Heart right ventricle (tissue), 16 donors: Measurements from ENCODE around the gene WDR35. TPM values are rescaled to one million over a fixed set of nuclear protein-coding genes. Genes with fewer than 3 reads are reported as not detected.

Source experiments
- ATAC-seq, 8 donors: fragments of 200-7000 bp; cut with Tn5 transposase; one replicate each; pipeline ENCODE4 v1.9.1; 2020; ENCODE audit warnings: mild to moderate bottlenecking in 8 of 8, moderate library complexity in 8 of 8, moderate number of reproducible peaks in 1 of 8
- DNase-seq, 2 donors: peaks; one replicate each; pipeline ENCODE4 v3.0.0-alpha.2; 2020
- H3K27ac ChIP-seq, 10 donors: fragments of 200-600 bp; sonication (generic) in 2 of 10; one replicate each; pipeline versions ENCODE4 v1.5.0 to v1.8.0; 2020 to 2022; ENCODE audit warnings: mild to moderate bottlenecking in 3 of 10
- H3K27me3 ChIP-seq, 7 donors: fragments of 200-600 bp; one replicate each; pipeline ENCODE4 v1.8.0; 2021 to 2022; ENCODE audit warnings: mild to moderate bottlenecking in 2 of 7
- H3K36me3 ChIP-seq, 9 donors: fragments of 200-600 bp; sonication (generic) in 1 of 9; one replicate each; pipeline versions ENCODE4 v1.5.0 to v1.8.0; 2020 to 2022; ENCODE audit warnings: mild to moderate bottlenecking in 2 of 9
- H3K4me1 ChIP-seq, 9 donors: fragments of 200-600 bp; sonication (generic) in 1 of 9; one replicate each; pipeline versions ENCODE4 v1.5.0 to v1.8.0; 2020 to 2022; ENCODE audit warnings: mild to moderate bottlenecking in 4 of 9
- H3K4me3 ChIP-seq, 10 donors: fragments of 200-600 bp; sonication (generic) in 2 of 10; one replicate each; pipeline versions ENCODE4 v1.5.0 to v1.8.0; 2020 to 2022; ENCODE audit warnings: mild to moderate bottlenecking in 7 of 10, moderate library complexity in 2 of 10
- H3K9me3 ChIP-seq, 11 donors: fragments of 200-600 bp in 10 of 11; sonication (generic) in 2 of 11; one replicate each; pipeline versions ENCODE4 v1.5.0 to v1.8.0; 2013 to 2022; ENCODE audit warnings: mild to moderate bottlenecking in 2 of 11, control low read depth in 1 of 11, moderate library complexity in 1 of 11
- WGBS, 2 donors: extraction: QIAGEN DNeasy Blood & Tissue Kit; methylation state at CpG; one replicate each; pipeline ENCODE4 v1.1.7; 2013; ENCODE audit warnings: inconsistent platforms in 1 of 2; 5-methylcytosine and 5-hydroxymethylcytosine counted together
- intact Hi-C, 10 donors: fragments of 100-400 bp; cut with DNase I; formaldehyde crosslinking; loops; one replicate each; pipeline versions ENCODE4 v1.11.1 to v1.14.2; 2022
- polyA plus RNA-seq, 2 donors: library from polyadenylated mRNA; stranded (reverse); fragments of 200-250 nt; gene quantifications; one replicate each; pipeline ENCODE4 v1.2.3, GENCODE V29; 2013
- total RNA-seq, 10 donors: library from RNA; stranded (reverse); fragmentation: NEBNext Ultra II Directional in 3 of 10; extraction: Animal tissue kit (Norgen Biotek cat#: 25700) in 3 of 10; gene quantifications; one replicate each; pipeline versions ENCODE4 v1.2.1 to v1.2.4, GENCODE V29; 2021 to 2023
- TF ChIP-seq, protein P1 (sequence below), 9 donors: fragments of 200-600 bp; sonication (generic) in 2 of 9; IDR thresholded peaks; one replicate each; pipeline versions ENCODE4 v1.5.0 to v1.8.0; 2021 to 2022; ENCODE audit warnings: antibody characterized with exemption in 9 of 9, mild to moderate bottlenecking in 5 of 9, moderate library complexity in 1 of 9
- donor health status: Arrhythmogenic right ventricular cardiomyopathy.
- donor health status: ischemic (EF 13 %, LVEDD 7.1; RV severe dilation, severe dysfunction).
- donor health status: healthy with polysubstance abuse.
- donor health status: DM: no; HTN: yes; CAD: no.
- donor health status: DM: no; HTN: no; CAD: no.
- donor health status: ischemic (EF 25% LVEDD 6.9; RV normal size, moderate dysfunction).
- donor health status: ischemic (EF 25% LVEDD 5.7; RV mildly dilated, moderate dysfunction).
- donor health status: healthy.
- donor health status: DM: yes; HTN: yes; CAD: no.
- donor health status: Ischemic cardiomyopathy.
- donor health status: ischemic (EF 35%, LVEDD 5.7; RV mildly dilated, moderate dysfunction).
- donor health status: nonischemic (EF 11% LVEDD 7.7; RV severe dilation, severe dysfunction).
- donor health status: DM: yes; HTN: yes; CAD: no.
- donor health status: PGD.
- donor health status: ischemic (EF 29% LVEDD 5.4; RV normal size, mild dysfunction).
- donor health status: nonischemic (EF 23%, LVEDD 6.1; RV moderate dilation, normal function).

WDR35 gene
- total and polyA plus RNA-seq, 12 donors = 2.3 to 8.3 (median 5.4) TPM

DNA sequence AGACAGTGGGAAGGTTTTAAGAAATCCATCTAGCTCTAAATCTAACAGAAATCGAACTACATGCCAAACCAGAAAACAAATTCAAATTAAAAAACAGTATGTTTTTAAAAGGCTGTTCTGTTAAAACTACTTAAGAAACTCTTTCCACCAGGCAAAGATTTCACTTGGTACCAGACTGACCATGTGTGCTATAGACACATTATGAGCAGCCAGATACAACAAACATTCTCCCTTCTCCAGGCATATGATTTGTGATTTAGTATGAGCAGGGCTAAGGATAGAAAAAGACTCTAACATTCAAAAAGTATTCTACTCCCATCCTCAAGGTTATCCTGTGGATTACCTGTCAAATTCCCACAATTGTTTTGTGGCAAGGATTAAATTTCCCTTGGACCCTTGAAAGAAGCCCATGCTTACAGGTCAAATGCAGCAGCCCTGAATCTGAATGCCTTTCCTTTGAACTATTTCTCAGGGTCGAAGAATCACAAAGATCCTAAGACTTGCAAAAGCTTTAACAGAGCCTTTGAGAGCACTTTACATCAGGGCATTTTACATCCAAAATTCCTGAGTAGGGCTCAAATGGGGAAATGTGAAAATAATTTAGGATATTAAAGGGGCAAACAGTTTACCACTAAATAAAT is 45.6 kb downstream of the WDR35 start:
- ATAC-seq (no peak), DNase-seq (no peak)
- H3K4me1 ChIP-seq = peaks cover 0 to 13% (median 0%) of the 10 kb centered on the region in 9 donors
- no peaks in the 10 kb centered on the region for H3K9me3 ChIP-seq
- intact Hi-C loops = no loop called here
- H3K27ac ChIP-seq = no peak overlapping the region
- no peak overlapping the region for H3K4me3 ChIP-seq
- no peaks in the 10 kb centered on the region for H3K27me3 ChIP-seq
- TF ChIP-seq, protein P1, sequence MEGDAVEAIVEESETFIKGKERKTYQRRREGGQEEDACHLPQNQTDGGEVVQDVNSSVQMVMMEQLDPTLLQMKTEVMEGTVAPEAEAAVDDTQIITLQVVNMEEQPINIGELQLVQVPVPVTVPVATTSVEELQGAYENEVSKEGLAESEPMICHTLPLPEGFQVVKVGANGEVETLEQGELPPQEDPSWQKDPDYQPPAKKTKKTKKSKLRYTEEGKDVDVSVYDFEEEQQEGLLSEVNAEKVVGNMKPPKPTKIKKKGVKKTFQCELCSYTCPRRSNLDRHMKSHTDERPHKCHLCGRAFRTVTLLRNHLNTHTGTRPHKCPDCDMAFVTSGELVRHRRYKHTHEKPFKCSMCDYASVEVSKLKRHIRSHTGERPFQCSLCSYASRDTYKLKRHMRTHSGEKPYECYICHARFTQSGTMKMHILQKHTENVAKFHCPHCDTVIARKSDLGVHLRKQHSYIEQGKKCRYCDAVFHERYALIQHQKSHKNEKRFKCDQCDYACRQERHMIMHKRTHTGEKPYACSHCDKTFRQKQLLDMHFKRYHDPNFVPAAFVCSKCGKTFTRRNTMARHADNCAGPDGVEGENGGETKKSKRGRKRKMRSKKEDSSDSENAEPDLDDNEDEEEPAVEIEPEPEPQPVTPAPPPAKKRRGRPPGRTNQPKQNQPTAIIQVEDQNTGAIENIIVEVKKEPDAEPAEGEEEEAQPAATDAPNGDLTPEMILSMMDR (IDR thresholded peaks at IDR 0.05) = no peak
- WGBS, 2 donors = 64 to 65% methylated on average over 2 of the region's 2 CpGs
- H3K36me3 ChIP-seq = peaks cover 0 to 16% (median 0%) of the 10 kb centered on the region in 9 donors

DNA sequence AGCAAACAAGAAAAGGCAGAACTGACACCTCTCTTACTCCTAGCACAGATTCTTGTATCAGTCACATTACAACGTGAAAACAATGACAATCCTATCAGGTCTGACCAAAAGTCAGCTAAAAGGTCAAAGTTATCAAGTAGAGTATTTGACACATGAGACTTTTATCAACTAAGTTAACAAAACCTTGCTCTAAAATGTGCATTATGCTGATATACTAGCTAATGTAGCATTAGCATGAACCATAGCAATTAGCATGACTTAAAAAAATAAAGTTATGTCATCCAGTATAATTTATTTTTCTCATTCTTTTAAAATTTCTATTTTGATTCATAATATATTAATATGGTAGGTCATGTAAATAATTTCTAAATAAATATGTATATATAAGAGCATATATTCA is 46.7 kb downstream of the WDR35 start:
- DNase-seq = no peak
- intact Hi-C loops = no loop called here
- TF ChIP-seq, protein P1 (IDR thresholded peaks at IDR 0.05) = no peak
- H3K27ac ChIP-seq = no peak overlapping the region
- H3K4me1 ChIP-seq = peaks cover 0 to 8% (median 0%) of the 10 kb centered on the region in 9 donors
- no peaks in the 10 kb centered on the region for H3K9me3 ChIP-seq
- no peak for ATAC-seq
- no peaks in the 10 kb centered on the region for H3K27me3 ChIP-seq
- WGBS, 2 donors = 7 to 19% methylated on average over 1 of the region's 1 CpG
- no peak overlapping the region for H3K4me3 ChIP-seq
- H3K36me3 ChIP-seq = peaks cover 0 to 16% (median 1%) of the 10 kb centered on the region in 9 donors

DNA sequence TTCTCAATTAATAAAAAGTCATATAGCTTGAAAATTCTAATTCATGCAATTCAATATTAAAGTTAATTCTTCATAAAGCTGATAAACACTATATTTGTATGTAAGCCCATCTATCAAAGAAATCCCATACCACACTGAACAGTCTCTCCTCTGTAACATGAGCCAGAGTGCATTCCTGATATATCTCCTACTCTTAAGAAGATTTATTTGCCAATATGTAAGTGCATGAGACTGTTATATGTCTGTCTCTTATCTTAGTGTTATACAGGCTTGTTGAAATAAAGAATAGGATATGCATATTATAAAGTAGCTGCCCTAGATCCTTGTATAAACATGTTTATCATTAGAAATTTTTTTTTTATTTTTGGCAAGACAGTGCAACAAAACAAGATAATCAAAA is 47.7 kb downstream of the WDR35 start:
- Histone ChIP-seq H3K36me3 (peaks cover 0 to 25% (median 4%) of the 10 kb centered on the region in 9 donors), H3K27me3 (no peaks in the 10 kb centered on the region), H3K9me3 (no peaks in the 10 kb centered on the region), H3K4me3 (no peak overlapping the region), H3K27ac (no peak overlapping the region), H3K4me1 (peaks cover 0 to 8% (median 0%) of the 10 kb centered on the region in 9 donors)
- no peak for ATAC-seq
- DNase-seq = no peak
- intact Hi-C loops = no loop called here
- TF ChIP-seq, protein P1 (IDR thresholded peaks at IDR 0.05) = no peak

DNA sequence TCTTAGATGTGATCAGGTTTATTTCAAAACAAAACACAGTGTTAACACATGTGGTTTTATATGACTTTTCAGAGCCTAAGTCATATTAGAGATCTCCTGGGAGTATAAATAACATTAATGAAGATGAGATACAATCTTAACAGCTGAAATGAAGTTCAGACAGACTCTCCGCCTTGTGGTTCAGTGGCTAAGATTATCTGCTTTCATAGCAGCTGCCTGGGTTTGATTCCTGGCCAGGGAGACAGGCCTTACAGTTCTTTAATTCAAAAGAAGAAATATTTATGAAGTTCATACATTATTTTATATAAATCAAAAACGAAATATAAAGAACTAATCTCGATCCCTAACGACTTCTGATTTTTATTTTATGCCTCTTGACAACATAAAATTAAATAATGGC is 52.9 kb downstream of the WDR35 start:
- ATAC-seq = no peak
- peaks cover 0 to 48% (median 8%) of the 10 kb centered on the region in 9 donors for H3K36me3 ChIP-seq
- no peak overlapping the region for H3K4me3 ChIP-seq
- no peak overlapping the region for H3K27ac ChIP-seq
- TF ChIP-seq, protein P1 (IDR thresholded peaks at IDR 0.05) = no peak
- intact Hi-C loops = no loop called here
- WGBS, 2 donors = 91 to 94% methylated on average over 4 of the region's 4 CpGs
- no peaks in the 10 kb centered on the region for H3K27me3 ChIP-seq
- no peaks in the 10 kb centered on the region for H3K9me3 ChIP-seq
- no peak for DNase-seq
- no peaks in the 10 kb centered on the region for H3K4me1 ChIP-seq
